HG03097 (cell line): ENCODE results near the gene TGDS.
"Not testable (repeated sequence)": the region's sequence is repeated elsewhere in the genome, so short reads cannot be mapped to it uniquely, and the experiment has no call there.

Source experiments
- ATAC-seq: cut with Tn5 transposase; IDR thresholded peaks from one replicate; pipeline ENCODE4 v1.9.1; 2021; ENCODE audit not compliant: unreplicated experiment, low FRiP score

The TGDS gene

GRCh38 chr13:94595950-94596574, at the start of gene TGDS:
Gene TGDS, minus strand, starts transcription at chr13:94596152. Its CDS starts 16 bp downstream, at chr13:94596136.
- peak; percentile 97 for ATAC-seq

GRCh38 chr13:94641409-94641941, 45.5 kb upstream of the TGDS start:
- no peak for ATAC-seq

- no peak for ATAC-seq
These were observed 44.8 kb upstream of the TGDS start for GRCh38 chr13:94640721-94641120.

- not testable (repeated sequence) for ATAC-seq
These were observed 41.7 kb upstream of the TGDS start for GRCh38 chr13:94637677-94638076.

- no peak for ATAC-seq
These were observed 41.1 kb upstream of the TGDS start for GRCh38 chr13:94636942-94637578.

GRCh38 chr13:94636096-94636495, 40.1 kb upstream of the TGDS start:
- ATAC-seq = not testable (repeated sequence)

- ATAC-seq = no peak
These were observed 36.5 kb upstream of the TGDS start for GRCh38 chr13:94632226-94632980.

- ATAC-seq = no peak
These were observed 34.9 kb upstream of the TGDS start for GRCh38 chr13:94630858-94631257.

GRCh38 chr13:94623316-94623715, 27.4 kb upstream of the TGDS start:
- ATAC-seq = no peak

- no peak for ATAC-seq
These were observed 26.4 kb upstream of the TGDS start for GRCh38 chr13:94622344-94622743.

GRCh38 chr13:94620286-94620896, 24.4 kb upstream of the TGDS start:
- ATAC-seq = no peak

GRCh38 chr13:94617389-94618000, 21.5 kb upstream of the TGDS start:
- no peak for ATAC-seq

GRCh38 chr13:94613051-94613450, 17.1 kb upstream of the TGDS start:
- no peak for ATAC-seq

- ATAC-seq = no peak
These were observed 16.1 kb upstream of the TGDS start for GRCh38 chr13:94612050-94612449.

- no peak for ATAC-seq
These were observed 14.5 kb upstream of the TGDS start for GRCh38 chr13:94610475-94610874.

- no peak for ATAC-seq
These were observed 13.2 kb upstream of the TGDS start for GRCh38 chr13:94609196-94609595.

- no peak for ATAC-seq
These were observed 12.6 kb upstream of the TGDS start for GRCh38 chr13:94608586-94608985.

GRCh38 chr13:94607939-94608338, 12.0 kb upstream of the TGDS start:
- no peak for ATAC-seq

GRCh38 chr13:94607056-94607455, 11.1 kb upstream of the TGDS start:
- no peak for ATAC-seq

- no peak for ATAC-seq
These were observed 6.5 kb upstream of the TGDS start for GRCh38 chr13:94602467-94602866.
